Pons (tissue), 1 donor: ENCODE results near the gene AKR1E2.
"Not testable (repeated sequence)": the region's sequence is repeated elsewhere in the genome, so short reads cannot be mapped to it uniquely, and the experiment has no call there.

Source experiments
- DNase-seq: peaks from one replicate; pipeline ENCODE4 v3.0.0-alpha.2; 2016; ENCODE audit warnings: low spot score

AKR1E2 gene

GRCh38 chr10:4813496-4813895 lies 12.5 kb upstream of the AKR1E2 start:
- no peak for DNase-seq

GRCh38 chr10:4815646-4816180 lies 10.3 kb upstream of the AKR1E2 start:
- DNase-seq, result not testable (repeated sequence)

- no peak for DNase-seq
These were observed 9.0 kb upstream of the AKR1E2 start for GRCh38 chr10:4816966-4817365.

GRCh38 chr10:4819067-4819466 lies 6.9 kb upstream of the AKR1E2 start:
- no peak for DNase-seq

GRCh38 chr10:4819707-4820106 lies 6.3 kb upstream of the AKR1E2 start:
- DNase-seq, result no peak

GRCh38 chr10:4820804-4821401 lies 5.1 kb upstream of the AKR1E2 start:
- peak; percentile 92 for DNase-seq

- no peak for DNase-seq
These were observed 3.8 kb upstream of the AKR1E2 start for GRCh38 chr10:4822208-4822607.

GRCh38 chr10:4824791-4825310 lies 1.2 kb upstream of the AKR1E2 start:
- DNase-seq, result no peak

GRCh38 chr10:4825456-4825867 lies 545 bp upstream of the AKR1E2 start:
- DNase-seq, result no peak

- no peak for DNase-seq
These were observed 851 bp downstream of the AKR1E2 start for GRCh38 chr10:4826792-4827324.

GRCh38 chr10:4828005-4828404 lies 2.0 kb downstream of the AKR1E2 start:
- no peak for DNase-seq

- no peak for DNase-seq
These were observed 4.5 kb downstream of the AKR1E2 start for GRCh38 chr10:4830551-4830950.

GRCh38 chr10:4831091-4831490 lies 5.1 kb downstream of the AKR1E2 start:
- no peak for DNase-seq

GRCh38 chr10:4833286-4833685 lies 7.3 kb downstream of the AKR1E2 start:
- no peak for DNase-seq

- no peak for DNase-seq
These were observed 8.9 kb downstream of the AKR1E2 start for GRCh38 chr10:4834898-4835405.

GRCh38 chr10:4835494-4835918 lies 9.5 kb downstream of the AKR1E2 start:
- DNase-seq, result no peak

GRCh38 chr10:4836416-4836969 lies 10.5 kb downstream of the AKR1E2 start:
- no peak for DNase-seq

GRCh38 chr10:4837551-4837950 lies 11.5 kb downstream of the AKR1E2 start:
- no peak for DNase-seq

GRCh38 chr10:4838743-4839142 lies 12.7 kb downstream of the AKR1E2 start:
- no peak for DNase-seq

GRCh38 chr10:4839353-4839752 lies 13.3 kb downstream of the AKR1E2 start:
- no peak for DNase-seq

- DNase-seq, result no peak
These were observed 14.1 kb downstream of the AKR1E2 start for GRCh38 chr10:4840151-4840550.

GRCh38 chr10:4843525-4844180 lies 17.6 kb downstream of the AKR1E2 start:
- no peak for DNase-seq

GRCh38 chr10:4844864-4845263 lies 18.9 kb downstream of the AKR1E2 start:
- DNase-seq, result no peak
